ENCODE measurements around the gene CCL21.
A peak's percentile ranks its signal among the peaks of the same experiment; 100 is the strongest.

Gene CCL21

GRCh38 chr9:34669809-34670562 lies 40.0 kb downstream of the CCL21 start:
- DNase-seq: no peak

- peak; percentile 89 for DNase-seq
Measured at GRCh38 chr9:34665381-34666250, 44.3 kb downstream of the CCL21 start.

GRCh38 chr9:34665067-34665380 lies 44.9 kb downstream of the CCL21 start:
- no peak for DNase-seq

- DNase-seq: peak; percentile 80
Measured at GRCh38 chr9:34664281-34665066, 45.5 kb downstream of the CCL21 start.

GRCh38 chr9:34663303-34663605 lies 46.7 kb downstream of the CCL21 start:
- no peak for DNase-seq

- no peak for DNase-seq
Measured at GRCh38 chr9:34662526-34663302, 47.2 kb downstream of the CCL21 start, which contains the start of gene CCL27. Gene CCL27, minus strand, starts transcription at chr9:34662657. Its CDS starts 24 bp downstream, at chr9:34662633.

- no peak for DNase-seq
Measured at GRCh38 chr9:34659592-34660253, 50.2 kb downstream of the CCL21 start.

All from NCI-H1694 (cell line).